ENCODE results near the gene FANCM.

GRCh38 chr14:45128963-45129629 lies 6.6 kb upstream of the FANCM start:
- TF ChIP-seq EZH2 (IDR thresholded peaks at IDR 0.05; ENCODE audit: borderline replicate concordance, low read length), result no peak
- TF ChIP-seq, protein P1, sequence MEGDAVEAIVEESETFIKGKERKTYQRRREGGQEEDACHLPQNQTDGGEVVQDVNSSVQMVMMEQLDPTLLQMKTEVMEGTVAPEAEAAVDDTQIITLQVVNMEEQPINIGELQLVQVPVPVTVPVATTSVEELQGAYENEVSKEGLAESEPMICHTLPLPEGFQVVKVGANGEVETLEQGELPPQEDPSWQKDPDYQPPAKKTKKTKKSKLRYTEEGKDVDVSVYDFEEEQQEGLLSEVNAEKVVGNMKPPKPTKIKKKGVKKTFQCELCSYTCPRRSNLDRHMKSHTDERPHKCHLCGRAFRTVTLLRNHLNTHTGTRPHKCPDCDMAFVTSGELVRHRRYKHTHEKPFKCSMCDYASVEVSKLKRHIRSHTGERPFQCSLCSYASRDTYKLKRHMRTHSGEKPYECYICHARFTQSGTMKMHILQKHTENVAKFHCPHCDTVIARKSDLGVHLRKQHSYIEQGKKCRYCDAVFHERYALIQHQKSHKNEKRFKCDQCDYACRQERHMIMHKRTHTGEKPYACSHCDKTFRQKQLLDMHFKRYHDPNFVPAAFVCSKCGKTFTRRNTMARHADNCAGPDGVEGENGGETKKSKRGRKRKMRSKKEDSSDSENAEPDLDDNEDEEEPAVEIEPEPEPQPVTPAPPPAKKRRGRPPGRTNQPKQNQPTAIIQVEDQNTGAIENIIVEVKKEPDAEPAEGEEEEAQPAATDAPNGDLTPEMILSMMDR (conservative IDR thresholded peaks at IDR 0.05 in 1 of 2, IDR thresholded peaks at IDR 0.05 in 1 of 2; ENCODE audit: extremely low read depth in 1 of 2, insufficient read depth in 1 of 2, low read depth in 1 of 2, low read length in 2 of 2), result no peak
